Osteoblast (primary cell): ENCODE results near the gene TAF1A. TPM values are rescaled to one million over a fixed set of nuclear protein-coding genes. Genes with fewer than 3 reads are reported as not detected.

ENCODE experiments used
- DNase-seq: peaks from one replicate; pipeline ENCODE4 v3.0.0; 2011; ENCODE audit warnings: low spot score, mixed read lengths; ENCODE audit not compliant: insufficient read length; ENCODE audit errors: missing footprints
- H2AFZ ChIP-seq: 2 replicates; pipeline ENCODE4 v1.6.0; 2011; ENCODE audit warnings: mild to moderate bottlenecking, low read length
- H3K27ac ChIP-seq: 2 replicates; pipeline ENCODE4 v1.5.1; 2011; ENCODE audit warnings: mild to moderate bottlenecking, low read depth, low read length, moderate library complexity
- H3K27me3 ChIP-seq: 2 replicates; pipeline ENCODE4 v1.6.0; 2012; ENCODE audit warnings: mild to moderate bottlenecking, control low read depth, inconsistent platforms, low read length, moderate library complexity; ENCODE audit not compliant: insufficient read depth
- H3K36me3 ChIP-seq: 2 replicates; pipeline ENCODE4 v1.5.1; 2011; ENCODE audit warnings: mild to moderate bottlenecking, low read length, control low read depth, moderate library complexity; ENCODE audit not compliant: insufficient read depth
- H3K4me1 ChIP-seq: 2 replicates; pipeline ENCODE4 v1.5.1; 2011; ENCODE audit warnings: mild to moderate bottlenecking, low read length, control low read depth, moderate library complexity; ENCODE audit not compliant: insufficient read depth
- H3K4me2 ChIP-seq: 2 replicates; pipeline ENCODE4 v1.6.0; 2011; ENCODE audit warnings: mild to moderate bottlenecking, low read length; ENCODE audit not compliant: insufficient read depth
- H3K4me3 ChIP-seq: fragments of 200-600 bp; sonication (generic); 3 replicates; pipeline ENCODE4 v1.5.1; 2012; ENCODE audit warnings: mild to moderate bottlenecking, low read length, inconsistent platforms; ENCODE audit not compliant: insufficient read depth
- H3K79me2 ChIP-seq: 2 replicates; pipeline ENCODE4 v1.6.0; 2012; ENCODE audit warnings: mild to moderate bottlenecking, low read length, control low read depth, inconsistent platforms; ENCODE audit not compliant: insufficient read depth
- H3K9me3 ChIP-seq: 2 replicates; pipeline ENCODE4 v1.5.1; 2011; ENCODE audit warnings: low read depth, low read length, control low read depth
- H4K20me1 ChIP-seq: 2 replicates; pipeline ENCODE4 v1.6.0; 2012; ENCODE audit warnings: mild to moderate bottlenecking, low read length, control low read depth; ENCODE audit not compliant: insufficient read depth
- CTCF ChIP-seq: IDR thresholded peaks from 2 replicates; pipeline ENCODE4 v1.5.1; 2011; ENCODE audit warnings: mild to moderate bottlenecking, low read depth, low read length, moderate library complexity; ENCODE audit errors: extremely low read depth
- total RNA-seq: library from RNA; depleted of rRNA; stranded (reverse); fragments of >200 nt; gene quantifications from 2 replicates; pipeline ENCODE4 v1.2.3, GENCODE V29; 2012

Gene TAF1A
- total RNA-seq, 1 donor: 9.4 TPM

- DNase-seq: no peak
- Histone ChIP-seq H3K27me3 (no peaks in the 10 kb centered on the region), H3K9me3 (no peaks in the 10 kb centered on the region), H3K4me2 (no peak overlapping the region), H2AFZ (no peak overlapping the region), H3K4me1 (peaks cover 24% of the 10 kb centered on the region), H3K27ac (peak overlapping the region; percentile 38), H3K79me2 (peaks cover 3% of the 10 kb centered on the region), H3K4me3 (no peak overlapping the region), H3K36me3 (peaks cover 57% of the 10 kb centered on the region), H4K20me1 (no peaks in the 10 kb centered on the region)
- TF ChIP-seq CTCF: no peak
Measured at GRCh38 chr1:222631611-222632208, 42.0 kb upstream of the TAF1A start.

- Histone ChIP-seq H3K4me3 (no peak overlapping the region), H3K4me2 (peak overlapping the region; percentile 29), H3K27me3 (no peaks in the 10 kb centered on the region), H4K20me1 (no peaks in the 10 kb centered on the region), H2AFZ (no peak overlapping the region), H3K27ac (peak overlapping the region; percentile 63), H3K4me1 (peaks cover 25% of the 10 kb centered on the region), H3K36me3 (peaks cover 51% of the 10 kb centered on the region), H3K9me3 (no peaks in the 10 kb centered on the region), H3K79me2 (no peaks in the 10 kb centered on the region)
- no peak for TF ChIP-seq CTCF
- no peak for DNase-seq
Measured at GRCh38 chr1:222629921-222630535, 40.3 kb upstream of the TAF1A start.

GRCh38 chr1:222627232-222627631 lies 37.5 kb upstream of the TAF1A start:
- H3K36me3 ChIP-seq: peaks cover 42% of the 10 kb centered on the region
- peaks cover 25% of the 10 kb centered on the region for H3K4me1 ChIP-seq
- no peaks in the 10 kb centered on the region for H4K20me1 ChIP-seq
- no peaks in the 10 kb centered on the region for H3K79me2 ChIP-seq
- TF ChIP-seq CTCF: no peak
- H3K9me3 ChIP-seq: no peaks in the 10 kb centered on the region
- H3K4me2 ChIP-seq: peak overlapping the region; percentile 5
- peak overlapping the region; percentile 71 for H3K27ac ChIP-seq
- H2AFZ ChIP-seq: no peak overlapping the region
- no peaks in the 10 kb centered on the region for H3K27me3 ChIP-seq
- no peak overlapping the region for H3K4me3 ChIP-seq
- DNase-seq: peak; percentile 91

- H3K27me3 ChIP-seq: no peaks in the 10 kb centered on the region
Measured at GRCh38 chr1:222624214-222624613, 34.5 kb upstream of the TAF1A start.

More at GRCh38 chr1:222624214-222624613, 34.5 kb upstream of the TAF1A start:
- Histone ChIP-seq H3K4me1 (peaks cover 19% of the 10 kb centered on the region), H4K20me1 (peaks cover 7% of the 10 kb centered on the region), H3K79me2 (peaks cover 22% of the 10 kb centered on the region), H3K4me2 (no peak overlapping the region), H3K27ac (no peak overlapping the region), H3K36me3 (peaks cover 42% of the 10 kb centered on the region), H3K9me3 (no peaks in the 10 kb centered on the region), H2AFZ (no peak overlapping the region), H3K4me3 (no peak overlapping the region)
- no peak for DNase-seq
- no peak for TF ChIP-seq CTCF
